Naive thymus-derived CD4-positive, alpha-beta T cell (primary cell): Measurements from ENCODE around the gene TRIM63. TPM values are rescaled to one million over a fixed set of nuclear protein-coding genes. Genes with fewer than 3 reads are reported as not detected.

ENCODE experiments used
- ATAC-seq: fragments of 150-1000 bp; cut with Tn5 transposase; 2 replicates; pipeline ENCODE4 v1.10.0; 2021; ENCODE audit warnings: mild to moderate bottlenecking, moderate library complexity
- CTCF ChIA-PET: fragments of 350-600 bp; sonication (Branson Sonifier 250); formaldehyde crosslinking; loops from one replicate; lab custom pipeline; 2021; ENCODE audit warnings: antibody characterized with exemption; lab: Charles Lee
- POLR2A ChIA-PET: fragments of 350-600 bp; sonication (Branson Sonifier 250); formaldehyde crosslinking; loops from one replicate; lab custom pipeline; 2021; ENCODE audit warnings: antibody characterized with exemption, inconsistent platforms; lab: Charles Lee
- DNase-seq, 9 donors: peaks; one replicate each; pipeline versions ENCODE4 v3.0.0 to v3.0.0-alpha.2; 2020 to 2022; ENCODE audit warnings: mixed read lengths in 1 of 9
- H3K27ac ChIP-seq: one replicate; pipeline ENCODE4 v1.7.0; 2013; ENCODE audit warnings: mild to moderate bottlenecking, low read depth, low read length, moderate library complexity
- H3K27me3 ChIP-seq, 2 donors: one replicate each; pipeline ENCODE4 v1.7.0; 2013; ENCODE audit warnings: low read length in 2 of 2, mild to moderate bottlenecking in 2 of 2, moderate library complexity in 2 of 2; ENCODE audit not compliant: control insufficient read depth in 2 of 2, insufficient read depth in 2 of 2
- H3K36me3 ChIP-seq, 3 experiments: 1 replicate in 2 of 3; 2 replicates in 1 of 3; pipeline ENCODE4 v1.7.0; 2013; ENCODE audit warnings: low read length in 3 of 3, mild to moderate bottlenecking in 3 of 3, moderate library complexity in 1 of 3; ENCODE audit not compliant: insufficient read depth in 3 of 3, control insufficient read depth in 2 of 3
- H3K4me1 ChIP-seq, 2 donors: one replicate each; pipeline ENCODE4 v1.7.0; 2013; ENCODE audit warnings: low read length in 2 of 2, mild to moderate bottlenecking in 2 of 2, moderate library complexity in 1 of 2; ENCODE audit not compliant: control insufficient read depth in 2 of 2, insufficient read depth in 2 of 2
- H3K4me3 ChIP-seq: 2 replicates; pipeline ENCODE4 v1.7.0; 2013; ENCODE audit warnings: mild to moderate bottlenecking, low read length
- H3K9me3 ChIP-seq, 3 experiments: 1 replicate in 2 of 3; 2 replicates in 1 of 3; pipeline ENCODE4 v1.7.0; 2013; ENCODE audit warnings: low read length in 3 of 3; ENCODE audit not compliant: control insufficient read depth in 2 of 3
- H3K27ac Mint-ChIP-seq, 9 donors: one replicate each; pipeline ENCODE4 v1.8.0; 2020 to 2022; ENCODE audit warnings: mixed read lengths in 9 of 9, mild to moderate bottlenecking in 8 of 9, moderate library complexity in 5 of 9, inconsistent platforms in 2 of 9
- H3K27me3 Mint-ChIP-seq, 5 donors: one replicate each; pipeline ENCODE4 v1.8.0; 2021 to 2022; ENCODE audit warnings: mixed read lengths in 5 of 5, mild to moderate bottlenecking in 1 of 5
- H3K36me3 Mint-ChIP-seq, 5 donors: one replicate each; pipeline ENCODE4 v1.8.0; 2020 to 2022; ENCODE audit warnings: mixed read lengths in 5 of 5, mild to moderate bottlenecking in 3 of 5, inconsistent platforms in 1 of 5
- H3K4me1 Mint-ChIP-seq, 7 donors: one replicate each; pipeline ENCODE4 v1.8.0; 2020 to 2022; ENCODE audit warnings: mixed read lengths in 7 of 7, mild to moderate bottlenecking in 3 of 7, inconsistent platforms in 1 of 7
- H3K4me3 Mint-ChIP-seq, 10 donors: one replicate each; pipeline ENCODE4 v1.8.0; 2020 to 2022; ENCODE audit warnings: mild to moderate bottlenecking in 10 of 10, mixed read lengths in 10 of 10, moderate library complexity in 6 of 10, inconsistent platforms in 2 of 10
- H3K9me3 Mint-ChIP-seq, 11 donors: one replicate each; pipeline ENCODE4 v1.8.0; 2020 to 2022; ENCODE audit warnings: mixed read lengths in 11 of 11, mild to moderate bottlenecking in 4 of 11, inconsistent platforms in 1 of 11, moderate library complexity in 1 of 11
- intact Hi-C, 2 donors: fragments of 100-400 bp; cut with micrococcal nuclease; formaldehyde crosslinking; loops; one replicate each; pipeline ENCODE4 v1.15.1; 2023
- polyA plus RNA-seq, 2 donors: library from polyadenylated mRNA; unstranded; fragments of 300-500 nt; fragmentation: Illumina TruSeq; gene quantifications; one replicate each; pipeline ENCODE4 v1.2.3, GENCODE V29; 2021
- total RNA-seq, 6 experiments: library from RNA in 5 of 6; stranded (reverse) in 5 of 6; gene quantifications; 1 replicate in 5 of 6; 2 replicates in 1 of 6; pipeline ENCODE4 v1.2.3 and lab custom pipeline; 2021 to 2026

Gene TRIM63
- total and polyA plus RNA-seq, 7 experiments from 2014 or later: not detected

DNA sequence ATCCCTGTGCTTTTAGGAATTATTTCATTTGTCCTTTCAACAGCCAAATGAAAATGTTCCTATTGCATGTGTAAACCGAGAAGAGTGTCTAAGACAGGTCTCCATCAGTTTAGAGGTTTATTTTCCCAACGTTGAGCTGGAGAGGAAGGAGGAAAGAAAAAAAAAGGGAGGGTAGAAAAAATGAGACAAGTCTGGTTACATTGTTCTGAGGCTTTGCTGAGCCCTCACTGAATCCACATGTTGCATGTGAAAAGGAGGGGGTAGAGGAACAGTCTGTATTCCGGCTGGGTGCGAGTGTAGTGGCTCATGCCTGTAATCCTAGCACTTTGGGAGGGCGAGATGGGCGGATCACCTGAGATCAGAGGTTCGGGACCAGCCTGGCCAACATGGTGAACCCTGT is 25.0 kb upstream of the TRIM63 start:
- POLR2A ChIA-PET: no interaction called here

GRCh38 chr1:26090893-26091292 is 23.5 kb upstream of the TRIM63 start:
- no peak for DNase-seq
- H3K4me1 Mint-ChIP-seq: peaks cover 0 to 2% (median 0%) of the 10 kb centered on the region in 7 donors
- H3K36me3 Mint-ChIP-seq: no peaks in the 10 kb centered on the region
- ChIA-PET POLR2A (no interaction called here), CTCF (interaction anchor here (1.2 kb wide), 1 partner anchor 32 kb away, joined by 4 read pairs; no protein-coding TSS in a partner anchor)
- Histone ChIP-seq H3K9me3 (no peaks in the 10 kb centered on the region), H3K4me3 (no peak overlapping the region), H3K4me1 (no peaks in the 10 kb centered on the region), H3K36me3 (no peaks in the 10 kb centered on the region), H3K27me3 (no peaks in the 10 kb centered on the region), H3K27ac (no peak overlapping the region)
- no peak overlapping the region for H3K4me3 Mint-ChIP-seq
- H3K9me3 Mint-ChIP-seq: no peaks in the 10 kb centered on the region
- H3K27ac Mint-ChIP-seq: no peak overlapping the region
- no peak for ATAC-seq
- intact Hi-C loops: no loop called here
- H3K27me3 Mint-ChIP-seq: peaks cover 17 to 46% (median 19%) of the 10 kb centered on the region in 5 donors

More for the DNA sequence above, 25.0 kb upstream of the TRIM63 start:
- Histone ChIP-seq H3K4me3 (no peak overlapping the region), H3K9me3 (no peaks in the 10 kb centered on the region), H3K36me3 (no peaks in the 10 kb centered on the region), H3K27me3 (no peaks in the 10 kb centered on the region), H3K4me1 (no peaks in the 10 kb centered on the region), H3K27ac (no peak overlapping the region)
- Mint-ChIP-seq H3K4me3 (no peak overlapping the region), H3K4me1 (no peaks in the 10 kb centered on the region), H3K27me3 (peaks cover 11 to 41% (median 16%) of the 10 kb centered on the region in 5 donors), H3K9me3 (no peaks in the 10 kb centered on the region), H3K27ac (no peak overlapping the region), H3K36me3 (no peaks in the 10 kb centered on the region)
- ATAC-seq: no peak
- intact Hi-C loops: no loop called here
- CTCF ChIA-PET: no interaction called here
- no peak for DNase-seq

DNA sequence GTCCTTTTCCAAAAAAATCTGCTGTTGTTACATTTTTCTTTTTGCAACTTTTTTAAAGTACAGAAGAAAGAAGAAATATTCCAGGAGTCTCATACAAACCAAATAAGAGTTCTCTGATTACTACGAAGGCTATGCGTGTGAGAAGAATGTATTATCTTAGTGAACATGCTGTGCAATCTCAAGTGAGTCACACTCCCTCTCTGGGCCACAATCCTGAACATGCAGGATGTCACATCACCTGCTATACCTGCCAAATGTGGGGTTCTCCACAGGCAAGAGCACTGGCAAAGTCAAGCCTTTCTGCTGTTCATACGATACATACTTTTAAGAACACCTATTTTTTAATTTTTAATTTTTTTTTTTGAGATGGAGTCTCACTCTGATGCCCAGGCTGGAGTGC is 21.7 kb upstream of the TRIM63 start:
- CTCF ChIA-PET: no interaction called here
- peaks cover 0 to 3% (median 0%) of the 10 kb centered on the region in 5 donors for H3K36me3 Mint-ChIP-seq
- H3K27me3 Mint-ChIP-seq: peaks cover 21 to 50% (median 28%) of the 10 kb centered on the region in 5 donors

DNA sequence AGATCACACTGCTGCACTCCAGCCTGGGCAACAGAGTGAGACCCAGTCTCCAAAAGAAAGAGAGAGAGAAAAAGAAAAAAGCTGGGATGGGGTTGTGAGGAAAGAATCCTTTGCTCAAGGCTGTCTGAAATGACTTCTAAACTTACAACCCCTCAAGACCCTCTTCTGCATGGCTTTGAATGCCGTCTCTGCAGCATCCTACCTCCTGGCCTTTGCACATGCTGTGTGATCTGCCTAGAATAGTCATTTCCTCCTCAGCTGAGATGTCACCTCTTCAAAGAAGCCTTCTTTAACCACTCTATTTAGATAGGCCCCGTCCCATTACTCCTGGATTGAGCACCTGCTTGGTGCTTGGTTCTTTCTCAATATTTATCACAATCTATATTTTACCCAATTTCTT is 17.4 kb upstream of the TRIM63 start:
- Mint-ChIP-seq H3K4me3 (no peak overlapping the region), H3K36me3 (peaks cover 0 to 4% (median 0%) of the 10 kb centered on the region in 5 donors), H3K4me1 (peaks cover 0 to 5% (median 0%) of the 10 kb centered on the region in 7 donors), H3K27me3 (peaks cover 8 to 33% (median 19%) of the 10 kb centered on the region in 5 donors), H3K27ac (no peak overlapping the region), H3K9me3 (no peaks in the 10 kb centered on the region)
- intact Hi-C loops: no loop called here
- Histone ChIP-seq H3K27ac (no peak overlapping the region), H3K4me1 (no peaks in the 10 kb centered on the region), H3K27me3 (no peaks in the 10 kb centered on the region), H3K36me3 (no peaks in the 10 kb centered on the region), H3K9me3 (no peaks in the 10 kb centered on the region), H3K4me3 (no peak overlapping the region)
- ChIA-PET CTCF (no interaction called here), POLR2A (no interaction called here)
- DNase-seq (no peak), ATAC-seq (no peak)

More for the DNA sequence above, 21.7 kb upstream of the TRIM63 start:
- Histone ChIP-seq H3K4me3 (no peak overlapping the region), H3K27me3 (no peaks in the 10 kb centered on the region), H3K9me3 (no peaks in the 10 kb centered on the region), H3K36me3 (no peaks in the 10 kb centered on the region), H3K4me1 (no peaks in the 10 kb centered on the region), H3K27ac (no peak overlapping the region)
- intact Hi-C loops: no loop called here
- ATAC-seq: no peak
- POLR2A ChIA-PET: no interaction called here
- Mint-ChIP-seq H3K4me1 (peaks cover 0 to 2% (median 0%) of the 10 kb centered on the region in 7 donors), H3K9me3 (no peaks in the 10 kb centered on the region), H3K27ac (no peak overlapping the region), H3K4me3 (no peak overlapping the region)
- no peak for DNase-seq

DNA sequence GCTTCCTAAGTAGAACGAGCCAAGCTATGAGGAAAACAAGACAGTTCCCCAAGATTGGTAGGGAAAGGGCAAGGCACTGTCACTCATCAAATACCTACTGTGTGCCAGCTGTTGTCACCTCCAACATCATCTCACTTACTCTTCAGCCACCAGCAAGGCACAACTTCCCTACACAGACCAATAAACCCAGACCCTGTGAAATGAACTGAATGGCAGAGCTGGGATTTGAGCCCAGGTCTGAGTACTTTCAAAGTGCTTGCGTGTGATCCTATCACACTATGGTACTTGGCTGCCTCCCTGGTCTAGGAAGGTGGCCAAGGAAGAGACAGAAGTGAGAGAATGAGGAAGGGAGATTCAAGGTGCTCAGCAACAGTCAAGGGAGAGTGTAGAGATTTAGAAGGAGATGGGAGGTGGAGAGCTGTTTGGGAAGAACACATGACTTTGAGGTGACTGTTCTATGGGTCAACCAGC is 16.7 kb upstream of the TRIM63 start:
- no peak overlapping the region for H3K27ac ChIP-seq
- no peaks in the 10 kb centered on the region for H3K4me1 ChIP-seq
- Mint-ChIP-seq H3K4me3 (peak overlapping the region in 1 of 10 donors; percentile 56), H3K36me3 (peaks cover 0 to 4% (median 0%) of the 10 kb centered on the region in 5 donors), H3K9me3 (no peaks in the 10 kb centered on the region), H3K27ac (no peak overlapping the region), H3K27me3 (peaks cover 8 to 35% (median 19%) of the 10 kb centered on the region in 5 donors), H3K4me1 (peaks cover 0 to 5% (median 0%) of the 10 kb centered on the region in 7 donors)
- H3K27me3 ChIP-seq: no peaks in the 10 kb centered on the region
- intact Hi-C loops: no loop called here
- ChIA-PET POLR2A (interaction anchor here (0.6 kb wide), 1 partner anchor 112 kb away, joined by 4 read pairs; no protein-coding TSS in a partner anchor), CTCF (interaction anchor here (0.7 to 1.1 kb wide), 2 partner anchors 50 to 215 kb away, joined by 3 read pairs; no protein-coding TSS in a partner anchor)
- DNase-seq (no peak), ATAC-seq (no peak)
- H3K9me3 ChIP-seq: no peaks in the 10 kb centered on the region
- H3K4me3 ChIP-seq: no peak overlapping the region
- no peaks in the 10 kb centered on the region for H3K36me3 ChIP-seq

GRCh38 chr1:26083208-26083607 is 15.8 kb upstream of the TRIM63 start:
- Mint-ChIP-seq H3K27ac (no peak overlapping the region), H3K4me1 (peaks cover 0 to 5% (median 0%) of the 10 kb centered on the region in 7 donors), H3K4me3 (no peak overlapping the region), H3K9me3 (no peaks in the 10 kb centered on the region), H3K27me3 (peaks cover 8 to 41% (median 24%) of the 10 kb centered on the region in 5 donors), H3K36me3 (peaks cover 0 to 4% (median 0%) of the 10 kb centered on the region in 5 donors)
- intact Hi-C loops: no loop called here
- ATAC-seq (no peak), DNase-seq (no peak)
- no peaks in the 10 kb centered on the region for H3K36me3 ChIP-seq
- no peaks in the 10 kb centered on the region for H3K9me3 ChIP-seq
- CTCF ChIA-PET: interaction anchor here (1.1 kb wide), 1 partner anchor 49 kb away, joined by 3 read pairs; no protein-coding TSS in a partner anchor
- H3K4me1 ChIP-seq: no peaks in the 10 kb centered on the region
- no peak overlapping the region for H3K4me3 ChIP-seq
- no peaks in the 10 kb centered on the region for H3K27me3 ChIP-seq
- H3K27ac ChIP-seq: no peak overlapping the region
- POLR2A ChIA-PET: no interaction called here

GRCh38 chr1:26082020-26082350 is 14.6 kb upstream of the TRIM63 start:
- H3K27ac Mint-ChIP-seq: no peak overlapping the region
- H3K27ac ChIP-seq: no peak overlapping the region
- H3K9me3 Mint-ChIP-seq: peaks cover 0 to 1% (median 0%) of the 10 kb centered on the region in 11 donors
- POLR2A ChIA-PET: no interaction called here
- peaks cover 8 to 51% (median 24%) of the 10 kb centered on the region in 5 donors for H3K27me3 Mint-ChIP-seq
- H3K4me3 Mint-ChIP-seq: no peak overlapping the region
- H3K36me3 Mint-ChIP-seq: peaks cover 0 to 4% (median 0%) of the 10 kb centered on the region in 5 donors
- H3K27me3 ChIP-seq: no peaks in the 10 kb centered on the region
- H3K4me1 ChIP-seq: no peaks in the 10 kb centered on the region
- H3K9me3 ChIP-seq: no peaks in the 10 kb centered on the region
- peaks cover 0 to 5% (median 0%) of the 10 kb centered on the region in 7 donors for H3K4me1 Mint-ChIP-seq
- intact Hi-C loops: no loop called here
- CTCF ChIA-PET: interaction anchor here (0.7 kb wide), 1 partner anchor 388 kb away, joined by 4 read pairs; no protein-coding TSS in a partner anchor
- no peaks in the 10 kb centered on the region for H3K36me3 ChIP-seq
- ATAC-seq (no peak), DNase-seq (no peak)
- H3K4me3 ChIP-seq: no peak overlapping the region
